Spleen (tissue), 7 donors: ENCODE results near the gene MAST4.

Experiments used
- CTCF ChIP-seq, 11 experiments: fragments of 200-600 bp in 7 of 11; fragments of 450-650 bp in 4 of 11; sonication (generic) in 4 of 11; IDR thresholded peaks in 8 of 11; conservative IDR thresholded peaks in 3 of 11; 1 replicate in 7 of 11; 2 replicates in 4 of 11; pipeline versions ENCODE4 v1.4.0 to v1.8.0; 2016 to 2021; ENCODE audit warnings: antibody characterized with exemption in 11 of 11, inconsistent platforms in 4 of 11, mild to moderate bottlenecking in 1 of 11
- POLR2A ChIP-seq, 3 donors: fragments of 450-650 bp; IDR thresholded peaks; one replicate each; pipeline ENCODE4 v1.5.1; 2017; ENCODE audit warnings: antibody characterized with exemption in 3 of 3, mild to moderate bottlenecking in 1 of 3
- POLR2AphosphoS5 ChIP-seq, 3 donors: sonication (generic); formaldehyde crosslinking; IDR thresholded peaks; one replicate each; pipeline ENCODE4 v1.5.1; 2017; ENCODE audit warnings: antibody characterized with exemption in 3 of 3
- donor health status: DM: no; HTN: no; CAD: no; lungs with moderate emphysema.
- donor health status: DM: no; HTN: no; CAD: no.
- donor health status: DM: no; HTN: no; CAD: no.

- TF ChIP-seq POLR2AphosphoS5 (IDR thresholded peaks at IDR 0.05) (no peak), CTCF (IDR thresholded peaks at IDR 0.05 in 8 of 11, conservative IDR thresholded peaks at IDR 0.05 in 3 of 11) (no peak), POLR2A (IDR thresholded peaks at IDR 0.05) (no peak)
These were observed 286.5 kb downstream of the MAST4 start for GRCh38 chr5:66882606-66883227.
